Activated CD8-positive, alpha-beta memory T cell treated with anti-CD3 and anti-CD28 coated beads, Interleukin-2, amount 50 U/mL, for 24 hours (primary cell): ENCODE results near the gene NDC80.

Experiments used
- DNase-seq: peaks from one replicate; pipeline ENCODE4 v3.0.0-alpha.2; 2020; ENCODE audit errors: extremely low read depth

Gene NDC80

DNA sequence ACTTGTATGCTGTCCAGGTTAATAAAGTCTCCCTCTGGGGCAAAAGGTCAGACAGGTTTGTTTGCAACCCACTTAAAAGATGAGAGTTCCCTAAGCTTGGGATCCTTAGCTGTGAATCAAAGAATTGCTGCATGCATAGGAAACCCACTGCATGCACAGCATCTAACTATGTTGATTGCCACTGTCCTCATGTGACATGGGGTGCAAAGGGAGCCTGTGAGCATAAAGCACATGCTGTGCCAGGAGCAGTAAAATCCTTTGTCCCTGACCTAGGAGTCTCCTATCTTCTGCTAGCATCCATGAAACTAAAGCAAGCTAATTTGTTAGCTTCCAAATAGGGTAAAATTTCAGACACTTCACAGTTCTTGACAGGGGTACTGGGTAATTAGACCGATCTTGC lies 13.8 kb upstream of the NDC80 start:
- DNase-seq = no peak

- no peak for DNase-seq
Observed at GRCh38 chr18:2559249-2559648, 12.1 kb upstream of the NDC80 start.

- DNase-seq = no peak
Observed at GRCh38 chr18:2564373-2564772, 7.0 kb upstream of the NDC80 start.

- no peak for DNase-seq
Observed at GRCh38 chr18:2568129-2568528, 3.2 kb upstream of the NDC80 start.

GRCh38 chr18:2568605-2569004 lies 2.8 kb upstream of the NDC80 start:
- no peak for DNase-seq

- no peak for DNase-seq
Observed at GRCh38 chr18:2569338-2570207, 1.8 kb upstream of the NDC80 start.

GRCh38 chr18:2570772-2571199 lies 571 bp upstream of the NDC80 start:
- peak; percentile 17 for DNase-seq

DNA sequence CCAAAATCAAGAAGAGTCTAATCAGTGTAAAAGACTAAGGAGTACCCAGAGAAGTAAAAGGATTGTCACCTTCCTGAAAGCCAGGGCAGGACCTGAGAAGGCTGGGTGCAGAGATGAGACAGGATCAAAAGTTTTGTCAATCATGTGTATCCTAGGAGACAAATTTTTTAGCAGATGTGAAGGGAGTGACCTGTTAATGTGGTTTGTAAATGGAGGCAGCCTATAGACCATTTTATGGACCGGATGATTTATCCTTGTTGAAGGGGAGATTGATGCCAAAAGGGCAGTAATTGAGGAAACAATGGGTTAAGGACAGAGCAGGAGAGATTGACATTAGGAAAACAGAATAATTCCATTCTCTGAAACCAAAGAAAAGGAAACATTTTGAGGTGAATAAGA lies 813 bp downstream of the NDC80 start:
- no peak for DNase-seq

- DNase-seq = no peak
Observed at GRCh38 chr18:2572892-2573291, 1.5 kb downstream of the NDC80 start.

DNA sequence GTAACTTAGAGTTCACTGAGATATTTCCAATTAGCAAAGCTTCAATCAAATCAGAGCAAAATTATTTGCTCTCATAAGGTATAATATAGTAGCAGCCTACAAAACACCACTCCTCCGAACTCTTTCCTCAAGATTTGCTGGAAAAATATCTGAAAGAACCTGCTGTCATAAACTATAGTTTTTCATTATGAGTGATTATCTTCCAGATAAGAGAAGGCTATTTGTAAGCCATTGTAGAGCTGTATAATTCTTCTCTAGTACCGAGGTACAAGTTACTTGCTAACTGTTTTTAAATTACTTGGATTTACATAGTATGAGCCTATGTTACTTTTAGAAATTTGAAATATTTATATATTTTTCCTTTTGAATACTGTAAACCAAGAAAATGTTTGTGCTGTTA lies 2.1 kb downstream of the NDC80 start:
- DNase-seq = no peak

- no peak for DNase-seq
Observed at GRCh38 chr18:2587788-2588187, 16.4 kb downstream of the NDC80 start.

DNA sequence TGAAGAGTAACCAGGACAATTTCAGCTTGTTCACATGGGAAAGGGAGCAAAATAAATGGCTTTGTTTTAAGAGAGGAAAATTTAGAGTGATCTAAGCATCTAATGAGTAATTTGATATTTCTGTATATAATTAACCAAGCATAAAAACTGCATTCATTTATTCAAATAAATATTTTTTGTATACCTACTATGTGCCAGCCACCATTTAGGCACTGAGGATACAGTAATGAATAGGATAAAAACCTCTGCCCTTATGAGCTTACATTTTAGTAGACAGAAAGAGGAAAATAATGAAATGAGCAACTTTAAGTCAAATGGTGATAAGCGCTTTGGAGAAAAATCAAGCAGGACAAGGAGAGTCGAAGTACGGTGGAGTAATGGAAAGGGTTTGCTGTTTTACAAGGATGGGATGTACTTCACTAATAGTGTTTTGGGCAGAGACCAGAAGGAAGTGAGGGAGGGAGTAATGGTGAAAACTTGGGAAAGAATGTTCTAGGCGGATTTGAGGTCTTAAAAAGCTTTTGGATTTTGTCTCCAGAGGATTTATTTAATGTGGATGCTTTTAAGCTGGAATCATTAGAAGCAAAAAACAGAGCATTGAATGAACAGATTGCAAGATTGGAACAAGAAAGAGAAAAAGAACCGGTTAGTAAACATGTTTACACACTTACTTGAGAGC lies 17.4 kb downstream of the NDC80 start:
- no peak for DNase-seq

DNA sequence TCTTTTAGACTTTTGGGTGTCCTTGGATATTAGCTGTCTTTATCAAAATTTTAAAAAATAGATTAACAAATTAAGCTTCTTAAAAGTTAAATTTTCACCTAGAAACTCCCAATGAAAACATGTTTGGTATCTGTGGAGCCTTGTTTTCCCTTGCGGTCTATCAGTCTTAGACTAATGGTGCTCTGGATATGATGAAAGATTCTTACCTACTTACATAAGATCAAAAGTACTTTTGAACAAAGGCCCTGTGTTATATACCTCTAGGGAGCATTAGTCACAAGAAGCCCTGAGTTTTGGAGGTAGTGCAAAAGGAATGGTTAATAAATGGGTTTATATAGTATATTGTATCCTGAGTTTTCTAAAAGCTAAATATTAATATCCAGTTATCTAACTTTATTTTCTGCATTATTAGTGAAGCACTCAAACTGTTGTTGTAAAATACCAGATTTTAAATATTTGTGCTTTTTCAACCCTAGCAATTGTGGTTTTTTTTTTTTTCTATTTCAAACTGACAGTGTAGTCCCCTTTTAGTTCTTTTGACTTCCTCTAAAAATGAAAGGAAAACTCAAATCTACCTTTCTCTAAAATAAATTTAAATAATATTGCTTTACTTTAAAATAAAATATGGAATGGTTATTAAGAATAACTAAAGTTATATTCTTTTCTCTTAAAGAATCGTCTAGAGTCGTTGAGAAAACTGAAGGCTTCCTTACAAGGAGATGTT lies 18.1 kb downstream of the NDC80 start:
- no peak for DNase-seq

DNA sequence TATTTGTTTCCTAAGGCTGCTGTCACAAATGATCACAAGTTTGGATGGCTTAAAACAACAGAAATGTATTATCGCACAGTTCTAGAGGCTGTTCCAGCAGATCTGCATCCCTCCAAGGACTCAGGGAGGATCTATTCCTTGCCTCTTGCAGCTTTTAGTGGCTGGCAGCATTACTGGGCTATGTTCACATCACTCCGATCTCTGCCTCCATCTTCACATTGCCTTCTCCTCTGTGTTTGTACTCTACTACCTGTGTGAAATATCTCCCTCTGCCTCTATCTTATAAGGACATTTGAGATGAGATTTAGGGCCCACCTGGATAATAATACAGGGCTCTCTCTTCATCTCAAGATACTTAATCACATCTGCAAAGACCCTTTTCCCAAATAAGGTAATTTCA lies 18.9 kb downstream of the NDC80 start:
- no peak for DNase-seq

DNA sequence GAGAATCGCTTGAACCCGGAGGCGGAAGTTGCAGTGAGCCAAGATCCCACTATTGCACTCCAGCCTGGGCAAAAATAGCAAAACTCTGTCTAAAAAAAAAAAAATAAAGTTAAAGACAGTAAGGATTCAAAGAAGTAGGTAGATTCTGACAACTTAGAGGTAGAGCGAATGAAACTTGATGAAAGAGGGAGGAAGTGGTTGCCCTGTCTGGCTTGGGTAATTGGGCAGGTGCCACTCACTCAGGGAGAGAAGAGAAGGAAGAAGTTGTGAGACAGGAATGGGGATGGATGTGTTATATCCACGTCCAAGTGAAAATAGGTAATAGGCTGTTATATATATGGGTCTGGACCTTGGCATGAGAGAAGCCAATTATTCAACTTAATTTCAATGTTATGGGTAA lies 26.3 kb downstream of the NDC80 start:
- DNase-seq = no peak

GRCh38 chr18:2602844-2603243 lies 31.5 kb downstream of the NDC80 start:
- no peak for DNase-seq

- DNase-seq = no peak
Observed at GRCh38 chr18:2606335-2606734, 35.0 kb downstream of the NDC80 start.

DNA sequence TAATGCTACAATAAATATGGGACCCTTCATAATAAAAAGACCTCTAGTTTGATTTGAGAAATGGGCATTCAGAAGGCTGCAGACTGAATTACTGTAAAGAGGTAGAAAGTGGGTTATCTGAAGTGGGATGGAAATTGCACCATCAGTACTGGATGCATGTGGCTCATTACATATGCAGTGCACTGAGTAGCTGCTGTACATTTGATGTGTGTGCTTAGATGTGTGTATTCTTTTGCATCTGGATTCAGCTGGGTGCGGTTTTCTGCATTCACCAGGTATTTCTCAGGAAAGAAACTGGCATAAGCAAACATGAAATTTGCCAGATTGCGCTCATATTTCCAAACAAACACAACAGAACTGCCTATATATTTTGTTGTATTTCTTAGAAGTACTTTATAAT lies 38.2 kb downstream of the NDC80 start:
- no peak for DNase-seq

DNA sequence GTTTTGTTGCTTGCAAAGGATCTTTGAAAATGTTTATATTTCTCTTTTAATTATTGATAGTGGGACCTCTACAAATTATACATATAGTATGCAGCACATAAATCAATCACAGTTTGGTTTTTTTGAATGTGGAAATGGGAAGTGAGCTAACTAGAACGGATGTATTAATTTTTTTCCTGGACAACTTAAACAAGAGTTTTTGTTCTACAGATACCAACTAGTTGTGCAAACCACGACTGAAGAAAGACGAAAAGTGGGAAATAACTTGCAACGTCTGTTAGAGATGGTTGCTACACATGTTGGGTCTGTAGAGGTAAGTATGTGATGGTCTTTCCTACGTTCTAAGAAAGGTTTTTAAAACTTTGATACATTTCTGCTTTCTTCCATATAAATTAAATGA lies 39.2 kb downstream of the NDC80 start:
- no peak for DNase-seq

DNA sequence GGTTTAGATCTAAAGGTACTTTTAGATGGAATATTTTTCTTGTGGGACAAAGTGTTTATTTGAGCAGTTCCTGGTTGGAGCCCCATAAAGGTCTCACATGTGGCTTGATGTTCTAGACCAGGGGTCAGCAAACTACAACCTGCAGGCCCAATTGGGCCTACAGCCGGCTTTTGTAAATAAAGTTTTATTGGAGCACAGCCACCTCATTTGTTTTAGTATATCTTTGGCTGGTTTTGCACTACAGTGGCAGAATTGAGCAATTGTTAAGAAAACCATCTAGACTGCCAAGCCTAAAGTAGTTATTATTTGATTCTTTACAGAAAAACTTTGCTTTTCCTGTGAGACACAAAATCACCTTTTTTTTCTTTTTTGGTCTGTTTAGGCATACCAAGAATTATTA lies 41.6 kb downstream of the NDC80 start:
- DNase-seq = no peak

DNA sequence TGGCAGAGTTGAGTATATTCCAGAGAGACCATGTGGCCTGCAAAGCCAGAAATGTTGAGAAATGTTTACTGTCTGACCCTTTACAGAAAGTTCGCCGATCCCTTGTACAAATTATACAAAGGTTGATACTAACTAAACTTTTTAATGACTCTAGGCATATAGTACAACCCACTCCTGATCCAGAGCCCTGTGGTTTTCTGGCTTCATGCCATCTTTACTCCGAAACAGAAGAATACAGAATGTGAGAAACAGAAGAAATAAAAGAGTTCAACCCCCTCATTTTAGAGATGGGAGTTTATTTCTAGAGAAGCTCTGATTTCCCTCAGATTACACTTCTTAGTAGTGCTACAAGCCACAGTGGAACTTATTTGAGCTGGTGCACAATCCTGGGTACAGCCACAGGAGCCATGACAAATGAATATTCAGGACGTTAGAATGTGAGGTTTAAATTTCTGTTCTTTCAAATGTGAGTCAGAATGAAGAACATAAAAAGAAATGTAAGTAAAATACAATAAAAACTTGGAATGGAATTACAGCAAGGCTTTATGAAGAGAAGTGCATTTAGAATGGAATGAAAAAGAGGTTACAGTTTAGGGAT lies 46.1 kb downstream of the NDC80 start:
- no peak for DNase-seq

- DNase-seq = no peak
Observed at GRCh38 chr18:2618009-2618408, 46.7 kb downstream of the NDC80 start.
